ENCODE results near the gene SELP.
A peak's percentile ranks its signal among the peaks of the same experiment; 100 is the strongest.

The SELP gene

DNA sequence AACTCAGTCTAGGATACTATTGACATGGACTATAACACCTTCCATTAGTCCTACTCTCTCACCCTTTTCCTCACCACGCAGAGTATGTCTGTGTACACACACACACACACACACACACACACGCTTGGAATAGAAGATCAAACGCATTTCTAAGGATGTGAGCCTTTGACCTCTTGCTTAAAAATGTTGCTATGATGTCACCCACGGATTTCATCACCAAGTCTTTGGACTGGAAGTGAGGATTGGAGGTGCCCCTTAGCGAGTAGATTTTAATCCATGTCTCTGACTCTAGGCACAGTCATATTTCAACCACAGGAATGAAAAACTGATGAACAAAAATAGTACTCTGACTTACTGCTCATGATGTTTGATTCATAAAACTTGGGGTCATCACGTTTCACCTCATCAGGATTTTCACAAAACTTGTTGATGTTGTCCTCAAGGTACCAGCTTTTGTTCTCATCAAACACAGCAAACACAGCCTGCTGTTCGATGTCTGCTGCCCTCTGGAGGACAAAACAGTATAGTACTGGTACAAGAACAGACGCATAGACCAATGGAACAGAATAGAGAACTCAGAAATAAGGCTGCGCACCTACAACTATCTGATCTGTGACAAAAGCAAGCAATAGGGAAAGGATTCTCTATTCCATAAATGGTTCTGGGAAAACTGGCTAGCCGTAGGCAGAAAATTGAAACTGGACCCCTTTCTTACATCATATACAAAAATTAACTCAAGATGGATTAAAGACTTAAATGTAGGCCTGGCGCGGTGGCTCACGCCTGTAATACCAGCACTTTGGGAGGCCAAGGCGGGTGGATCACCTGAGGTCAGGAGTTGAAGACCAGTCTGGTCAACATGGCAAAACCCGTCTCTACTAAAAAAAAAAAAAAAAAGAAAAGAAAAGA is 83.6 kb downstream of the SELP start:
- CTCF ChIA-PET: interaction anchor here (0.6 to 4.4 kb wide), 24 partner anchors 10 to 1203 kb away, joined by 3 to 28 read pairs (median 4); partner anchors contain the start of gene SLC19A2
- Histone ChIP-seq H3K4me1 (ENCODE audit: control insufficient read depth, insufficient read depth, low read length) (no peaks in the 10 kb centered on the region), H3K4me3 (ENCODE audit: low read depth, low read length) (no peak overlapping the region), H3K36me3 (ENCODE audit: control insufficient read depth in 2 of 2, insufficient read depth in 1 of 2, low read length in 2 of 2) (no peaks in the 10 kb centered on the region), H3K9me3 (ENCODE audit: control insufficient read depth, insufficient read depth, low read depth, low read length) (no peaks in the 10 kb centered on the region), H3K27ac (ENCODE audit: extremely low read depth, low read depth, low read length) (no peak overlapping the region)
- POLR2A ChIA-PET: interaction anchor here (1.1 kb wide), 1 partner anchor 61 kb away, joined by 3 read pairs; the partner anchor contains the start of gene SLC19A2
- TF ChIP-seq SCRT2 (tag by site-specific recombination; IDR thresholded peaks at IDR 0.05) (peak; percentile 86), ZNF24 (tag by site-specific recombination; IDR thresholded peaks at IDR 0.05) (no peak), ZBTB17 (tag by site-specific recombination; IDR thresholded peaks at IDR 0.05) (peak; percentile 76), HOXA7 (CRISPR knock-in tag; IDR thresholded peaks at IDR 0.05; ENCODE audit: borderline replicate concordance) (no peak), ZNF658 (tag by site-specific recombination; IDR thresholded peaks at IDR 0.05) (no peak), GFI1B (tag by site-specific recombination; IDR thresholded peaks at IDR 0.05) (no peak), ZNF2 (tag by site-specific recombination; IDR thresholded peaks at IDR 0.05) (0 out of 2 replicates have a peak, but pooled peaks have one; percentile 48), ZNF335 (tag by site-specific recombination; conservative IDR thresholded peaks at IDR 0.05) (no peak), SCRT1 (tag by site-specific recombination; IDR thresholded peaks at IDR 0.05; ENCODE audit: borderline replicate concordance) (0 out of 2 replicates have a peak, but pooled peaks have one; percentile 50), ZFP37 (tag by site-specific recombination; IDR thresholded peaks at IDR 0.05) (peak; percentile 71; the same call in 1 of the 2 replicates), ZNF654 (tag by site-specific recombination; IDR thresholded peaks at IDR 0.05; ENCODE audit: low read depth) (peak; percentile 71), ZNF660 (tag by site-specific recombination; IDR thresholded peaks at IDR 0.05) (0 out of 2 replicates have a peak, but pooled peaks have one; percentile 48)
- TF ChIP-seq, protein P1, sequence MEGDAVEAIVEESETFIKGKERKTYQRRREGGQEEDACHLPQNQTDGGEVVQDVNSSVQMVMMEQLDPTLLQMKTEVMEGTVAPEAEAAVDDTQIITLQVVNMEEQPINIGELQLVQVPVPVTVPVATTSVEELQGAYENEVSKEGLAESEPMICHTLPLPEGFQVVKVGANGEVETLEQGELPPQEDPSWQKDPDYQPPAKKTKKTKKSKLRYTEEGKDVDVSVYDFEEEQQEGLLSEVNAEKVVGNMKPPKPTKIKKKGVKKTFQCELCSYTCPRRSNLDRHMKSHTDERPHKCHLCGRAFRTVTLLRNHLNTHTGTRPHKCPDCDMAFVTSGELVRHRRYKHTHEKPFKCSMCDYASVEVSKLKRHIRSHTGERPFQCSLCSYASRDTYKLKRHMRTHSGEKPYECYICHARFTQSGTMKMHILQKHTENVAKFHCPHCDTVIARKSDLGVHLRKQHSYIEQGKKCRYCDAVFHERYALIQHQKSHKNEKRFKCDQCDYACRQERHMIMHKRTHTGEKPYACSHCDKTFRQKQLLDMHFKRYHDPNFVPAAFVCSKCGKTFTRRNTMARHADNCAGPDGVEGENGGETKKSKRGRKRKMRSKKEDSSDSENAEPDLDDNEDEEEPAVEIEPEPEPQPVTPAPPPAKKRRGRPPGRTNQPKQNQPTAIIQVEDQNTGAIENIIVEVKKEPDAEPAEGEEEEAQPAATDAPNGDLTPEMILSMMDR (tag by site-specific recombination; IDR thresholded peaks at IDR 0.05): peak; percentile 38; the same call in 1 of the 2 replicates

DNA sequence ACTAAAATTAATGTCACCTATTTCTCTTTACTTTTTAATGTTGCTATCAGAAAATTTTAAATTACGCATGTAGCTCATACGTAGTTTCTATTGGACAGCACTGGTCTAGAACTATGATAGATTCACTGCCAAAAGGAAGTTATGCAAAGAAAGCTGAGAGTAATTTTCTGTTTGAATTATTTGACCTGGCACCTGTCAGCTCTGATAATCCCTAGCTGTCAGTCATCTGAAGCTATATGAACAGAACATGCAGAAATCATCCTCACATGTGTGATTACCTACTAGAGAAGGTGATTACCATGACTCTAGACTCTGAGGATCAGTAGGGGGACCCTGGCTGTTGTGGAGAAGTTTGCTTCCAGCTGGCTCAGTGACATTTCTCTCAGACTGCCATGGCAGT is 84.5 kb downstream of the SELP start:
- H3K9me3 ChIP-seq (ENCODE audit: control insufficient read depth, insufficient read depth, low read depth, low read length): no peaks in the 10 kb centered on the region
- H3K4me1 ChIP-seq (ENCODE audit: control insufficient read depth, insufficient read depth, low read length): no peaks in the 10 kb centered on the region
- H3K4me3 ChIP-seq (ENCODE audit: low read depth, low read length): no peak overlapping the region
- no peaks in the 10 kb centered on the region for H3K36me3 ChIP-seq (ENCODE audit: control insufficient read depth in 2 of 2, insufficient read depth in 1 of 2, low read length in 2 of 2)
- POLR2A ChIA-PET: interaction anchor here (1.1 kb wide), 1 partner anchor 60 kb away, joined by 3 read pairs; the partner anchor contains the start of gene SLC19A2
- no peak overlapping the region for H3K27ac ChIP-seq (ENCODE audit: extremely low read depth, low read depth, low read length)
- CTCF ChIA-PET: interaction anchor here (0.6 to 4.4 kb wide), 8 partner anchors 14 to 1203 kb away, joined by 3 to 28 read pairs (median 3); partner anchors contain the start of gene F5
- no peak for TF ChIP-seq KLF16 (tag by site-specific recombination; IDR thresholded peaks at IDR 0.05)
- no peak for TF ChIP-seq ZNF121 (tag by site-specific recombination; IDR thresholded peaks at IDR 0.05)
- TF ChIP-seq, protein P2, sequence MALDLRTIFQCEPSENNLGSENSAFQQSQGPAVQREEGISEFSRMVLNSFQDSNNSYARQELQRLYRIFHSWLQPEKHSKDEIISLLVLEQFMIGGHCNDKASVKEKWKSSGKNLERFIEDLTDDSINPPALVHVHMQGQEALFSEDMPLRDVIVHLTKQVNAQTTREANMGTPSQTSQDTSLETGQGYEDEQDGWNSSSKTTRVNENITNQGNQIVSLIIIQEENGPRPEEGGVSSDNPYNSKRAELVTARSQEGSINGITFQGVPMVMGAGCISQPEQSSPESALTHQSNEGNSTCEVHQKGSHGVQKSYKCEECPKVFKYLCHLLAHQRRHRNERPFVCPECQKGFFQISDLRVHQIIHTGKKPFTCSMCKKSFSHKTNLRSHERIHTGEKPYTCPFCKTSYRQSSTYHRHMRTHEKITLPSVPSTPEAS (tag by site-specific recombination; IDR thresholded peaks at IDR 0.05): no peak
- no peak for TF ChIP-seq ZNF214 (tag by site-specific recombination; IDR thresholded peaks at IDR 0.05; ENCODE audit: borderline replicate concordance)
- TF ChIP-seq, protein P3, sequence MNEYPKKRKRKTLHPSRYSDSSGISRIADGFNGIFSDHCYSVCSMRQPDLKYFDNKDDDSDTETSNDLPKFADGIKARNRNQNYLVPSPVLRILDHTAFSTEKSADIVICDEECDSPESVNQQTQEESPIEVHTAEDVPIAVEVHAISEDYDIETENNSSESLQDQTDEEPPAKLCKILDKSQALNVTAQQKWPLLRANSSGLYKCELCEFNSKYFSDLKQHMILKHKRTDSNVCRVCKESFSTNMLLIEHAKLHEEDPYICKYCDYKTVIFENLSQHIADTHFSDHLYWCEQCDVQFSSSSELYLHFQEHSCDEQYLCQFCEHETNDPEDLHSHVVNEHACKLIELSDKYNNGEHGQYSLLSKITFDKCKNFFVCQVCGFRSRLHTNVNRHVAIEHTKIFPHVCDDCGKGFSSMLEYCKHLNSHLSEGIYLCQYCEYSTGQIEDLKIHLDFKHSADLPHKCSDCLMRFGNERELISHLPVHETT (tag by site-specific recombination; IDR thresholded peaks at IDR 0.05): no peak
- TF ChIP-seq YY2 (tag by site-specific recombination; IDR thresholded peaks at IDR 0.05): no peak
- TF ChIP-seq GLI2 (tag by site-specific recombination; IDR thresholded peaks at IDR 0.05; ENCODE audit: borderline replicate concordance, low read depth): no peak
- TF ChIP-seq KLF7 (tag by site-specific recombination; IDR thresholded peaks at IDR 0.05; ENCODE audit: borderline replicate concordance): no peak
- TF ChIP-seq ZNF302 (tag by site-specific recombination; IDR thresholded peaks at IDR 0.05; ENCODE audit: low read depth): no peak
- TF ChIP-seq, protein P4, sequence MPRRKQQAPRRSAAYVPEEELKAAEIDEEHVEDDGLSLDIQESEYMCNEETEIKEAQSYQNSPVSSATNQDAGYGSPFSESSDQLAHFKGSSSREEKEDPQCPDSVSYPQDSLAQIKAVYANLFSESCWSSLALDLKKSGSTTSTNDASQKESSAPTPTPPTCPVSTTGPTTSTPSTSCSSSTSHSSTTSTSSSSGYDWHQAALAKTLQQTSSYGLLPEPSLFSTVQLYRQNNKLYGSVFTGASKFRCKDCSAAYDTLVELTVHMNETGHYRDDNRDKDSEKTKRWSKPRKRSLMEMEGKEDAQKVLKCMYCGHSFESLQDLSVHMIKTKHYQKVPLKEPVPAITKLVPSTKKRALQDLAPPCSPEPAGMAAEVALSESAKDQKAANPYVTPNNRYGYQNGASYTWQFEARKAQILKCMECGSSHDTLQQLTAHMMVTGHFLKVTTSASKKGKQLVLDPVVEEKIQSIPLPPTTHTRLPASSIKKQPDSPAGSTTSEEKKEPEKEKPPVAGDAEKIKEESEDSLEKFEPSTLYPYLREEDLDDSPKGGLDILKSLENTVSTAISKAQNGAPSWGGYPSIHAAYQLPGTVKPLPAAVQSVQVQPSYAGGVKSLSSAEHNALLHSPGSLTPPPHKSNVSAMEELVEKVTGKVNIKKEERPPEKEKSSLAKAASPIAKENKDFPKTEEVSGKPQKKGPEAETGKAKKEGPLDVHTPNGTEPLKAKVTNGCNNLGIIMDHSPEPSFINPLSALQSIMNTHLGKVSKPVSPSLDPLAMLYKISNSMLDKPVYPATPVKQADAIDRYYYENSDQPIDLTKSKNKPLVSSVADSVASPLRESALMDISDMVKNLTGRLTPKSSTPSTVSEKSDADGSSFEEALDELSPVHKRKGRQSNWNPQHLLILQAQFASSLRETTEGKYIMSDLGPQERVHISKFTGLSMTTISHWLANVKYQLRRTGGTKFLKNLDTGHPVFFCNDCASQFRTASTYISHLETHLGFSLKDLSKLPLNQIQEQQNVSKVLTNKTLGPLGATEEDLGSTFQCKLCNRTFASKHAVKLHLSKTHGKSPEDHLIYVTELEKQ (tag by site-specific recombination; IDR thresholded peaks at IDR 0.05; ENCODE audit: borderline replicate concordance): no peak
- TF ChIP-seq ZNF169 (tag by site-specific recombination; IDR thresholded peaks at IDR 0.05): no peak
- no peak for TF ChIP-seq REPIN1 (tag by site-specific recombination; IDR thresholded peaks at IDR 0.05; ENCODE audit: low read depth)
- no peak for TF ChIP-seq HOXC10 (CRISPR knock-in tag; IDR thresholded peaks at IDR 0.05)
- TF ChIP-seq ZNF416 (tag by site-specific recombination; IDR thresholded peaks at IDR 0.05): no peak

Data from HEK293 (cell line).